Calu3 (cell line): ENCODE results near the gene CLEC20A. TPM values are rescaled to one million over a fixed set of nuclear protein-coding genes. Genes with fewer than 3 reads are reported as not detected.

Experiments
- BruUV-seq: library from RNA; stranded (reverse); fragments of 400-500 nt; replicated peaks from 2 replicates; lab custom pipeline; 2021; lab: Mats Ljungman, UMichigan
- CTCF ChIA-PET: fragments of 300-600 bp; sonication (Branson Sonifier 250); formaldehyde crosslinking; loops from one replicate; lab custom pipeline; 2022; ENCODE audit warnings: antibody characterized with exemption; lab: Charles Lee
- DNase-seq: peaks from one replicate; pipeline ENCODE4 v3.0.0; 2022
- H3K27ac Mint-ChIP-seq: one replicate; pipeline ENCODE4 v1.8.0; 2022; ENCODE audit warnings: mixed read lengths; ENCODE audit not compliant: unreplicated experiment
- H3K27me3 Mint-ChIP-seq: one replicate; pipeline ENCODE4 v1.8.0; 2022; ENCODE audit warnings: mixed read lengths; ENCODE audit not compliant: unreplicated experiment
- H3K36me3 Mint-ChIP-seq: one replicate; pipeline ENCODE4 v1.8.0; 2022; ENCODE audit warnings: mild to moderate bottlenecking, moderate library complexity, mixed read lengths; ENCODE audit not compliant: insufficient read depth, unreplicated experiment
- H3K4me1 Mint-ChIP-seq: one replicate; pipeline ENCODE4 v1.8.0; 2022; ENCODE audit warnings: mild to moderate bottlenecking, low read depth, mixed read lengths; ENCODE audit not compliant: unreplicated experiment
- H3K4me3 Mint-ChIP-seq: one replicate; pipeline ENCODE4 v1.8.0; 2022; ENCODE audit warnings: mild to moderate bottlenecking, low read depth, moderate library complexity, mixed read lengths; ENCODE audit not compliant: unreplicated experiment
- H3K9me3 Mint-ChIP-seq: one replicate; pipeline ENCODE4 v1.8.0; 2022; ENCODE audit warnings: low read depth, mixed read lengths; ENCODE audit not compliant: unreplicated experiment
- intact Hi-C: fragments of 100-400 bp; cut with micrococcal nuclease; formaldehyde crosslinking; loops from one replicate; pipeline ENCODE4 v1.10.0; 2022; ENCODE audit not compliant: unreplicated experiment
- total RNA-seq: library from RNA; stranded (reverse); gene quantifications from 2 replicates; pipeline ENCODE4 v1.2.3, GENCODE V29; 2022
- TF ChIP-seq, protein P1 (sequence below): fragments of 200-600 bp; IDR thresholded peaks from one replicate; pipeline ENCODE4 v1.8.0; 2022; ENCODE audit warnings: antibody characterized with exemption; ENCODE audit not compliant: unreplicated experiment

Gene CLEC20A
- total RNA-seq, 1 experiment from 2014 or later: not detected

DNA sequence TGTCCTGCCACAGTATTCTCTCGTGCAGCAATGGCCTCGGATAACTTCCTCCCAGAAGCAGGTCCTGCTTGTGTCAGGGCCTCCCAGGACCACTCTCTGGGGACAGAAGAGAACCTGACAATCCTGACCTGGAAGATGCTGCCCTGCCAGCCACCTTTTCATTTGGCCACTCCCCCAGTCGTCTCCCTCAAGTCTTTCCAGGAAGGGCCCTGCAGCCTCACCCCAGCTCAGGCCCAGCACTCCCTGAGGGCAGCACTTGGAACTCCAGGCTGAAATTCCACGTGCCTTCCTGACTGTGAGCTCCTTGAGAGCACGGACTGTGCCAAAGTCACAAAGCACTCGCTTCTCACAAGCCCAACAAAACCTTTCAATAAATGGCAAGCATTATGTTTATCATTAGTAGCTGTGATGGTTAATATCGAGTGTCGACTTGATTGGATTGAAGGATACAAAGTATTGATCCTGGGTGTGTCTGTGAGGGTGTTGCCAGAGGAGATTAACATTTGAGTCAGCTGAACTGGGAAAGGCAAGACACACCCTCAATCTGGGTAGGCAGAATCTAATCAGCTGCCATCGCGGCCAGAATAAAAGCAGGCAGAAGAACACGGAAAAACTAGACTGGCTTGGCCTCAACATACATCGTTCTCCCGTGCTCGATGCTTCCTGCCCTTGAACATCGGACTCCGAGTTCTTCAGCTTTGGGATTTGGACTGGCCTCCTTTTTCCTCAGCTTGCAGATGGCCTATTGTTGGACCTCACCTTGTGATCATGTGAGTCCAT, 2.3 kb upstream of the CLEC20A start:
- Mint-ChIP-seq H3K36me3 (peaks cover 7% of the 10 kb centered on the region), H3K27me3 (peaks cover 6% of the 10 kb centered on the region), H3K27ac (no peak overlapping the region), H3K4me3 (no peak overlapping the region), H3K9me3 (no peaks in the 10 kb centered on the region), H3K4me1 (peaks cover 8% of the 10 kb centered on the region)
- CTCF ChIA-PET: no interaction called here
- BruUV-seq: no TSS peak
- TF ChIP-seq, protein P1, sequence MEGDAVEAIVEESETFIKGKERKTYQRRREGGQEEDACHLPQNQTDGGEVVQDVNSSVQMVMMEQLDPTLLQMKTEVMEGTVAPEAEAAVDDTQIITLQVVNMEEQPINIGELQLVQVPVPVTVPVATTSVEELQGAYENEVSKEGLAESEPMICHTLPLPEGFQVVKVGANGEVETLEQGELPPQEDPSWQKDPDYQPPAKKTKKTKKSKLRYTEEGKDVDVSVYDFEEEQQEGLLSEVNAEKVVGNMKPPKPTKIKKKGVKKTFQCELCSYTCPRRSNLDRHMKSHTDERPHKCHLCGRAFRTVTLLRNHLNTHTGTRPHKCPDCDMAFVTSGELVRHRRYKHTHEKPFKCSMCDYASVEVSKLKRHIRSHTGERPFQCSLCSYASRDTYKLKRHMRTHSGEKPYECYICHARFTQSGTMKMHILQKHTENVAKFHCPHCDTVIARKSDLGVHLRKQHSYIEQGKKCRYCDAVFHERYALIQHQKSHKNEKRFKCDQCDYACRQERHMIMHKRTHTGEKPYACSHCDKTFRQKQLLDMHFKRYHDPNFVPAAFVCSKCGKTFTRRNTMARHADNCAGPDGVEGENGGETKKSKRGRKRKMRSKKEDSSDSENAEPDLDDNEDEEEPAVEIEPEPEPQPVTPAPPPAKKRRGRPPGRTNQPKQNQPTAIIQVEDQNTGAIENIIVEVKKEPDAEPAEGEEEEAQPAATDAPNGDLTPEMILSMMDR: no peak
- DNase-seq: no peak
- intact Hi-C loops: no loop called here

DNA sequence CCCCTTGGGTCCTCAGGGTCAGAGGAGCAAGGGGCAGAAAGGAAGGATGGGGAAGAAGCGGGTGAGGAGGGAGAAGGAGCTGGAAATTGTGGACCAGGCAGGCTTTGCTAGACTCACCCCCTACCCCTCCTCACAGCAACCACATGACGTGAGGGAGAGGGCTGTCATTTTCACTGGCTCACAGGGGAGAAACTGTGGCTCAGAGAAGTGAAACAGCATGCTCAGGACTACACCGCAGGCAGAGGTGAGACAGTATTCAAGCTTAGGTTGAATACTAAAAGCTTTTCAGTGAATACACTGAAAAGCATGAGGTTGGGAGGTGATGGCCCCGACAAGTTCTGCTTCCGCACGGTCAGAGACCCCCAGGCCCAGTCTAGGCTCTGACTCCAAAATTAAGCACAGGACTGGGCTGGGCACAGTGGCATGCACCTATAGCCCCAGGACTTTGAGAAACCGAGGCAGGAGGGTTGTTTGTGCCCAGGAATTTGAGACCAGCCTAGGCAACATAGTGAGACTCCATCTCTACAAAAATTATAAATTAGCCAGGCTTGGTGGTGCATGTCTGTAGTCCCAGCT, 1.2 kb upstream of the CLEC20A start:
- peaks cover 8% of the 10 kb centered on the region for H3K4me1 Mint-ChIP-seq
- H3K36me3 Mint-ChIP-seq: peaks cover 7% of the 10 kb centered on the region
- no peak overlapping the region for H3K27ac Mint-ChIP-seq
- no peaks in the 10 kb centered on the region for H3K9me3 Mint-ChIP-seq
- H3K27me3 Mint-ChIP-seq: peaks cover 9% of the 10 kb centered on the region
- DNase-seq: no peak
- no peak overlapping the region for H3K4me3 Mint-ChIP-seq
- intact Hi-C loops: no loop called here
- no TSS peak for BruUV-seq
- TF ChIP-seq, protein P1: no peak
- CTCF ChIA-PET: interaction anchor here (0.6 kb wide), 1 partner anchor 34 kb away, joined by 3 read pairs; no protein-coding TSS in a partner anchor

DNA sequence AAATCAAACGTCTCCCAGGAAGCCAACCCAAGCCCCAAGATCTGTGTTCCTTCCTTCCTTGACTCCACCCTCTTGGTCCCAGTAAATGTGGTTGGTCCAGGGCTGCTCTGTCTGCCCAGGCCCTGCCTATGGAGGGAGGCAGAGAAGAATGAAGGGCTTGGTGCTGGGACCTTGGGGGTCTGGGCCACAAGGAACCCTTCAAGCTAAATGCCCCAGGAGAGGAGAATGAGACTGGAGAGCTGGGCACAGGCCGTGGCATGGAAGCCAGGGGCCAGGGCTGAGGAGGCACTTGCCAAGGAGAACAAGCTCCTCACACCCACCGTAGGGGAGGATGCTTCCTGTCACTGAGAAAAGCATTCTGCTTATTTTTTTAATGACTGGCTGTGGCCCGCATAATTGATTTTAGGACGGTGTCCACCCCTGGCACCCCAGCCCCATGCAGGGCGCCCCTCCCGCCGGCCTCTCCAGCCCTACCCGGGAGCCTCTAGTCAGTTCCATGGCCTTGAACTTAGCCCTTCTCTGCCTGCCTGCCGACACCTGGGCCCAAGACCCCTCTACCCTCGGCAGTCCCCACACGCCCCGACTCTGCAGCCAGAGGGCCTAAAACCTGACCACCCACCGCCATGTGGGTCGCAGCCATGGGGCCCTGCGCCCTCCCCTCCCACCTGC, 889 bp downstream of the CLEC20A start:
- CTCF ChIA-PET: no interaction called here
- no TSS peak for BruUV-seq
- peaks cover 12% of the 10 kb centered on the region for H3K27me3 Mint-ChIP-seq

DNA sequence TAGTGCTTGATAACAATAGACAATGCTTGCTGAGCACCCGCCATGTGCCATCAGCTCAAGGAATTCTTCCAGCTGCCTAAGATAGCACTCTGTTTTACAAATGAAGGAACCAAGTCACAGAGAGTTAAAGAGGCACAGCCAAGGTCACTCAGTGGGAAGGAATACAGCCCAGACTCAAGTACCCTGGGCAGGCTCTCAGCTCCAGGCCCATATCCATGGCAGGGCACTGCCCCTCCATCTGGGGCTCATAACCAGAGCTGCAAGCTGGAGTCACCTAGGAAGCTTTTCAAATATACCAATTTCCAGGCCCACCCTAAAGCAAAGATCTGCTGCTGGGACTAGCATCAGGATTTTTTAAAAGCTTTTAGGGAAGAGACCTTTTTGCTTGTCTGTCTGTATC, 1.6 kb downstream of the CLEC20A start:
- CTCF ChIA-PET: no interaction called here
- DNase-seq: no peak
- BruUV-seq: no TSS peak

More for the DNA sequence above, 889 bp downstream of the CLEC20A start:
- H3K27ac Mint-ChIP-seq: no peak overlapping the region
- TF ChIP-seq, protein P1: no peak
- no peak overlapping the region for H3K4me3 Mint-ChIP-seq
- no peak for DNase-seq
- no peaks in the 10 kb centered on the region for H3K9me3 Mint-ChIP-seq
- intact Hi-C loops: no loop called here
- H3K36me3 Mint-ChIP-seq: peaks cover 4% of the 10 kb centered on the region
- H3K4me1 Mint-ChIP-seq: no peaks in the 10 kb centered on the region

More for the DNA sequence above, 1.6 kb downstream of the CLEC20A start:
- H3K36me3 Mint-ChIP-seq: no peaks in the 10 kb centered on the region
- H3K9me3 Mint-ChIP-seq: no peaks in the 10 kb centered on the region
- intact Hi-C loops: no loop called here
- peaks cover 12% of the 10 kb centered on the region for H3K27me3 Mint-ChIP-seq
- TF ChIP-seq, protein P1: no peak
- no peaks in the 10 kb centered on the region for H3K4me1 Mint-ChIP-seq
- no peak overlapping the region for H3K27ac Mint-ChIP-seq
- no peak overlapping the region for H3K4me3 Mint-ChIP-seq
